C4-2B (cell line): Measurements from ENCODE around the gene PLA1A.

ENCODE experiments used
- CTCF ChIP-seq: fragments of 450-650 bp; conservative IDR thresholded peaks from 2 replicates; pipeline ENCODE4 v1.5.1; 2017; ENCODE audit warnings: mild to moderate bottlenecking
- ZFX ChIP-seq: fragments of 450-650 bp; IDR thresholded peaks from 2 replicates; pipeline ENCODE4 v1.6.1; 2017

- no peak for TF ChIP-seq CTCF
- TF ChIP-seq ZFX: no peak
Measured at GRCh38 chr3:119631516-119631915, 33.8 kb downstream of the PLA1A start.
